Measurements from ENCODE around the gene HIGD2A.
"Not testable (repeated sequence)": the region's sequence is repeated elsewhere in the genome, so short reads cannot be mapped to it uniquely, and the experiment has no call there.

HIGD2A gene

GRCh38 chr5:176394096-176394495, 5.5 kb downstream of the HIGD2A start:
- no peak for DNase-seq (ENCODE audit: low read depth in 1 of 2, low spot score in 1 of 2)

GRCh38 chr5:176394881-176395675, 6.5 kb downstream of the HIGD2A start:
- DNase-seq (ENCODE audit: low read depth in 1 of 2, low spot score in 1 of 2): no peak

- DNase-seq (ENCODE audit: low read depth in 1 of 2, low spot score in 1 of 2): no peak
Observed at GRCh38 chr5:176396330-176396729, 7.8 kb downstream of the HIGD2A start.

- no peak for DNase-seq (ENCODE audit: low read depth in 1 of 2, low spot score in 1 of 2)
Observed at GRCh38 chr5:176397736-176398420, 9.3 kb downstream of the HIGD2A start.

GRCh38 chr5:176400382-176401156, 12.0 kb downstream of the HIGD2A start:
- no peak for DNase-seq (ENCODE audit: low read depth in 1 of 2, low spot score in 1 of 2)

- no peak for DNase-seq (ENCODE audit: low read depth in 1 of 2, low spot score in 1 of 2)
Observed at GRCh38 chr5:176401281-176402205, 13.0 kb downstream of the HIGD2A start.

GRCh38 chr5:176405656-176406435, 17.3 kb downstream of the HIGD2A start:
- no peak for DNase-seq (ENCODE audit: low read depth in 1 of 2, low spot score in 1 of 2)

- no peak for DNase-seq (ENCODE audit: low read depth in 1 of 2, low spot score in 1 of 2)
Observed at GRCh38 chr5:176406436-176407052, 18.0 kb downstream of the HIGD2A start.

GRCh38 chr5:176407456-176408251, 19.1 kb downstream of the HIGD2A start:
- no peak for DNase-seq (ENCODE audit: low read depth in 1 of 2, low spot score in 1 of 2)

- not testable (repeated sequence) for DNase-seq (ENCODE audit: low read depth in 1 of 2, low spot score in 1 of 2)
Observed at GRCh38 chr5:176408252-176408573, 19.7 kb downstream of the HIGD2A start.

GRCh38 chr5:176408590-176408989, 20.0 kb downstream of the HIGD2A start:
- DNase-seq (ENCODE audit: low read depth in 1 of 2, low spot score in 1 of 2): no peak

- no peak for DNase-seq (ENCODE audit: low read depth in 1 of 2, low spot score in 1 of 2)
Observed at GRCh38 chr5:176409765-176410164, 21.2 kb downstream of the HIGD2A start.

- DNase-seq (ENCODE audit: low read depth in 1 of 2, low spot score in 1 of 2): no peak
Observed at GRCh38 chr5:176410486-176411180, 22.1 kb downstream of the HIGD2A start.

- DNase-seq (ENCODE audit: low read depth in 1 of 2, low spot score in 1 of 2): no peak
Observed at GRCh38 chr5:176412517-176413254, 24.1 kb downstream of the HIGD2A start.

GRCh38 chr5:176413255-176413565, 24.7 kb downstream of the HIGD2A start:
- no peak for DNase-seq (ENCODE audit: low read depth in 1 of 2, low spot score in 1 of 2)

- DNase-seq (ENCODE audit: low read depth in 1 of 2, low spot score in 1 of 2): no peak
Observed at GRCh38 chr5:176413709-176414191, 25.2 kb downstream of the HIGD2A start.

GRCh38 chr5:176414704-176415103, 26.2 kb downstream of the HIGD2A start:
- DNase-seq (ENCODE audit: low read depth in 1 of 2, low spot score in 1 of 2): no peak

Data from activated CD4-positive, alpha-beta T cell treated with anti-CD3 and anti-CD28 coated beads, Interleukin-2, amount 50 U/mL, for 24 hours (primary cell).